Cerebellar cortex (tissue), 1 donor: Measurements from ENCODE around the gene LRTM2.

Experiments used
- DNase-seq: peaks from one replicate; pipeline ENCODE4 v3.0.0-alpha.2; 2015; ENCODE audit warnings: low spot score

LRTM2 gene

DNA sequence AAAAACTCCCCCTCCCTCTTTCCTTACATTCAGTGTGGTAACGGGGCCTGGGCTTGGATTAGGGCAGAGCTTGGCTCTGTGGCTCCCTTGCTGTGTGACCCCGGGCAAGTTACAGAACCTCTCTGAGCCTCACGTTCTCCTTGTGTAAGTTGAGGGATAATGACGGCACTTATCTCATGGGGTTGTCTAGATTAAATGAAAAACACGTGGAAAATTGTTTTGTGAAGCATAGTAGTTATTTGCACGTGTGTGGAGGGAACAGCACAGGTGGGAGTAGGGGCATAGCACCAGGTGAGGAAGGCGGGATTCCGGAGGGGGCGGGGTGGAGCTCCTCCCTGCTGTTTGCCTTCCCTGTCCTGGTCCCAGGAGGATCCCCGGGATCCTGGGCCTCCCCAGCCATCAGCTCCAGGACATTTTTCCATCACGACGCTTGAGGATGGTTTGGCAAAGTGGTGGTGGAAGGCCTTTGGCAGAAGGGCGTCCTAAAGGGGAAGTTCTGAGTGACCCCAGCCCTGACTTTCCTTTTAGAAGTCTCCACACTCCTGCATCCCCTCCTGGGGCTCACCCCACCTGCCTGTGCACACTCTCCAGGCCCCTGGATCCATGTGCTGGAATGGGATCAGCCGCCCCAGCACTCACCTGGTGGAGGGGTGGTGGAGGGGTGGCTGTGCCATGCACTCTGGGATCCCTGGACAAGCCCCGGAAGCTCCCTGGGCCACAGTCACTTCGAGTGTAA, 22.7 kb downstream of the LRTM2 start:
- no peak for DNase-seq

- DNase-seq = no peak
Observed at GRCh38 chr12:1843641-1844005, 23.3 kb downstream of the LRTM2 start.

GRCh38 chr12:1844223-1844622, 23.9 kb downstream of the LRTM2 start:
- no peak for DNase-seq

- no peak for DNase-seq
Observed at GRCh38 chr12:1844661-1845409, 24.5 kb downstream of the LRTM2 start.

- no peak for DNase-seq
Observed at GRCh38 chr12:1845427-1845826, 25.1 kb downstream of the LRTM2 start.

DNA sequence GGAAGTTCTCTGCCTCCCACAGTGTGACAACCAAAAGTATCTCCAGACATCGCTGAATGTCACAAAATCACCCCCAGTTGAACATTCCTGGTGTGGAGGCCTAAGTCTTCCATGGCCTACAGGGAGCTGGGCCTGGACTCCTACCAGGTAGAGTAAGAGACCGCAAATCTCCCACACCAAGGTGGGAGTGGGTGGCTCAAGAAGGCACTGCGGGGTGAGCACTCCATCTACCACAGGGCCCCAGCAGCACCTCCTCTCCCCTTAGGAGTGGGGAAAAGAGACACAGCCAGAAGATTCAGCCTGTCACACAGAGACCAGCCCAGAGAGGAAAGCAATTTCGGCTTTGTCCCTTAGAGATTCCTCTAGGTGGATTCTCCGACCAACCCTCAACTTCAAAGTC, 25.5 kb downstream of the LRTM2 start:
- no peak for DNase-seq

- DNase-seq = no peak
Observed at GRCh38 chr12:1846421-1847405, 26.3 kb downstream of the LRTM2 start.

- no peak for DNase-seq
Observed at GRCh38 chr12:1847411-1847810, 27.0 kb downstream of the LRTM2 start.

DNA sequence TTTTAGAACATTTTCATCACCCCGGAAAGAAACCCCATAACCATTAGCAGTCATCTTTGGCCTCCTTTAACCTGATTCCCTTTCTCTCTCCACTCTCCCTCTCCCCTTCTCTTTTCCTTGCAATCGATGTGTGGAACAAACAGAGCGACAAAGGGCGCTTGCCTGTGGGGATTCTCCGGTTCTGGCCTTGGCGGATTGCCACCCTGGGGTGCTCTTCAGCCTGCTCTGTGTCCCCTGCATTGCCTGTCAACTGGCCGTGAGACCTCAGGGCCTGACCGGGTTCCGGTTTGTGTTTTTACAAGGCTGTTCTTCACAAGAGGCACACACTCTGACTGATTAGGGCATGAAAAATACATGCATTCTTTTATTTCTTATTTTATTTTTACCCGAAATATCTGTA, 27.8 kb downstream of the LRTM2 start:
- DNase-seq = no peak

DNA sequence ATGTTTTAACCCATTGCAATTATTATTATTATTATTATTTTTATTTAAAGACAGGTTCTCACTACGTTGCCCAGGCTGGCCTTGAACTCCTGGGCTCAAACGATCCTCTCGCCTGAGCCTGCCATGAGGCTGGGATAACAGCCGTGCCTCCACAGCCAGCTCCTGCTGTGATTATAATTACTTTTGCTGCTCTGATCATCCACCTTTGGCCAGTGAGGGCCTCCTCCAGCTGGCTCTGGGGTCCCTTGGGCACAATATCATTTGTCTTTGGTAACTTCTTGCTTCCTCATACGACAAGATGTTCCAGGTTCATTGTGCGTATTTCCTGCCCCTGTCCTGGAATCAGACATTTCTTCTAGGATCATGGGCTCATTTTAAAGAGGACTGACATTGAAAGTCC, 28.4 kb downstream of the LRTM2 start:
- peak; percentile 65 for DNase-seq

- DNase-seq = no peak
Observed at GRCh38 chr12:1851151-1851701, 30.9 kb downstream of the LRTM2 start.

GRCh38 chr12:1852076-1852475, 31.7 kb downstream of the LRTM2 start:
- DNase-seq = no peak

- DNase-seq = no peak
Observed at GRCh38 chr12:1853716-1854115, 33.4 kb downstream of the LRTM2 start.

DNA sequence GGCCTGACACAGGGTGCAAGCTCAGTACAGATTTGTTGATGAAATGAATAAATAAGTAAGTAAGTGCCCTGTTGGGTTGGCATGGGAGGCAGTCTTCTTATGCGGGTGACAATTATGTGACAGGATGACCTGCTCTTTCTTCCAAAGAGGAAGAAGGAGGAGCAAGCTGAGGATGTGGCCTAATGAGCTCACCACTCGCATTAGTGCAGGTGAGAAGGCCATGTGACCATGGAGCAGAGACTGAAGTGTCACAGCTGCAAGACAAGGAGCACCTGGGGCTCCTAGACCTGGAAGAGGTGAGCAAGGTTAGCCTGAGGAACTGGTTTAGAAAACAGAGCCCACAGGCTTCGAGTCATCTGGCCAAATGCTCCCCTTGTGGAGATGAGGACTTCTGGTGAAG, 34.9 kb downstream of the LRTM2 start:
- no peak for DNase-seq

- DNase-seq = no peak
Observed at GRCh38 chr12:1857086-1857485, 36.7 kb downstream of the LRTM2 start.

GRCh38 chr12:1857821-1858220, 37.5 kb downstream of the LRTM2 start:
- DNase-seq = no peak

DNA sequence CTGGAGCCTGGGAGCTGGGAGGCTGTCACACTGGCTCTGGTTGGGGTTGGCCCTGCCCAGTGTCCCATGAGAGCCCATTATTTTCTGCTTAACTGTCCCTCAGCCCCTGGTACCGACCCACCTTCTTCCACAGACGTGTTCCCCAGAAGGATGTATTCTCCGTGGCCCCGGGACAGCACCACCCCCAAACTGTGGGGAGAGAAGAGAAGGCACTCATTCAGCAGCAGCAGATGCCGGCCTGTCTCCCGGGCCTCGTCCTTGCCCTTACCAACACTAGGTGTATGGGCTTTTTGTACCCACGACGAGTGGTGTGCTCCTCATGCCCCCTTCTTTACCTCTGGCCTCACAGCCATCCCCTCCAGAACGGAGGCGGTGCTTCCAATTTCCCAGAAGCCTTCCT, 38.1 kb downstream of the LRTM2 start:
- DNase-seq = no peak

DNA sequence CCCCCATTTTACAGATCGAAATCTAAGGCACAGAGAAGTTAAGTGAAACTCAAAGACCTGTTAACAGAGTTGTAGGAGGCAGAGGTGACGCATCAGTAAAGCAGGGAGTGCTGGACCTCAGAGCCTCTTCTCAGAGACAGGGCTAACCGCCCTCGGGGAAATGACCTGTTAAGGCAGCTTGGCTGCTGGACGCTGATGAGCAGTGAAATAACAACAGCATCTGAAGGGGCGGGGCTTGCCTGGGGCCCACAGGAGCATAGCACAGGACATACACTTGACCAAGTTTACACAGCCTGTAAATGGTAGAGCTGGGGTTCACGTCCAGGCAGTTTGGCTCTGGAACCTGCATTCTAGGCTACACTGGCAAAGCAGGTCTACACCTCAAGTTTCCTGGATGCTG, 39.3 kb downstream of the LRTM2 start:
- no peak for DNase-seq

- DNase-seq = no peak
Observed at GRCh38 chr12:1862973-1863372, 42.6 kb downstream of the LRTM2 start.

- DNase-seq = no peak
Observed at GRCh38 chr12:1863823-1864222, 43.5 kb downstream of the LRTM2 start.

GRCh38 chr12:1864456-1864855, 44.1 kb downstream of the LRTM2 start:
- DNase-seq = no peak

DNA sequence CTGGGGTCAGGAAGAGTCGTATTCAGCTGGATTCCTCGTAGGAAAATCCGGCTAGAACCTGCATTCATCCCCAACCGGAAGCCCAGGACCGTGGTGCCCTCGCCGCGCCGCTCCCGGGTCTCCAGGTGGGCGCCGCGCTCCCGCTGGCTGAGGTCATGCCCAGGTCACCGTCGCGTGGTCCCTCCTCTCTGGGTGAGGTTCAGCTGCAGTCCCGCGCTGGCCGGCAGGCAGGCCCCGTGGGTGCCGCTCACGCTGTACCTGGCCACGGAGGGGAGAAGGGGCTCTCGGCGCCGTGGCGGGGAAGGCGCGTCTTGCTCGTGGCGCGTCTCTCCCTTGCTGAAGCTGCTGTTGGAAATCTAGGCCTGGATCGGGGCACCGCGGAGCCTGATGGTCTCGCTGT, 44.5 kb downstream of the LRTM2 start:
- no peak for DNase-seq
